Panc1 (cell line): ENCODE data around the gene WDR7. TPM values are rescaled to one million over a fixed set of nuclear protein-coding genes. Genes with fewer than 3 reads are reported as not detected.

ENCODE experiments used
- ATAC-seq: fragments of 200-7000 bp; cut with Tn5 transposase; 2 replicates; pipeline ENCODE4 v1.9.1; 2020; ENCODE audit warnings: mild to moderate bottlenecking, moderate library complexity
- BruUV-seq: library from RNA; stranded (reverse); fragments of 400-500 nt; replicated peaks from 2 replicates; lab custom pipeline; 2021; lab: Mats Ljungman, UMichigan
- CTCF ChIA-PET: fragments of 300-600 bp; sonication (Branson Sonifier 250); formaldehyde crosslinking; loops from one replicate; lab custom pipeline; 2022; ENCODE audit warnings: antibody characterized with exemption; lab: Charles Lee
- POLR2A ChIA-PET: fragments of 300-600 bp; sonication (Branson Sonifier 250); formaldehyde crosslinking; loops from one replicate; lab custom pipeline; 2022; ENCODE audit warnings: antibody characterized with exemption; lab: Charles Lee
- DNase-seq: peaks from one replicate; pipeline ENCODE4 v3.0.0-alpha.2; 2010; ENCODE audit warnings: low read depth, low spot score
- H3K27ac ChIP-seq: 2 replicates; pipeline ENCODE4 v1.5.1; 2011; ENCODE audit warnings: mild to moderate bottlenecking, low read length, inconsistent platforms
- H3K27me3 ChIP-seq: fragments of 200-500 bp; sonication (Bioruptor generic); 2 replicates; pipeline ENCODE4 v1.6.0; 2014; ENCODE audit warnings: low read length, inconsistent platforms; ENCODE audit not compliant: control insufficient read depth, insufficient read depth
- H3K36me3 ChIP-seq: fragments of 200-500 bp; sonication (Bioruptor generic); 2 replicates; pipeline ENCODE4 v1.5.1; 2014; ENCODE audit warnings: inconsistent platforms, mild to moderate bottlenecking, low read length, moderate library complexity; ENCODE audit not compliant: control insufficient read depth, insufficient read depth
- H3K4me1 ChIP-seq: 2 replicates; pipeline ENCODE4 v1.5.1; 2011; ENCODE audit warnings: inconsistent platforms, mild to moderate bottlenecking, low read length, moderate library complexity; ENCODE audit not compliant: control insufficient read depth, insufficient read depth
- H3K4me3 ChIP-seq, 2 experiments: 2 replicates each; pipeline ENCODE4 v1.5.1; 2011 to 2012; ENCODE audit warnings: low read depth in 2 of 2, low read length in 2 of 2, mild to moderate bottlenecking in 2 of 2, inconsistent platforms in 1 of 2, moderate library complexity in 1 of 2
- H3K9me3 ChIP-seq: fragments of 200-500 bp; sonication (Bioruptor generic); 2 replicates; pipeline ENCODE4 v1.5.1; 2014; ENCODE audit warnings: low read depth, mild to moderate bottlenecking, inconsistent platforms, low read length, moderate library complexity; ENCODE audit not compliant: control insufficient read depth, insufficient read depth
- POLR2AphosphoS5 ChIP-seq: IDR thresholded peaks from 2 replicates; pipeline ENCODE4 v1.6.1; 2012; ENCODE audit warnings: mild to moderate bottlenecking, low read depth, low read length, moderate library complexity
- SIN3A ChIP-seq: IDR thresholded peaks from 2 replicates; pipeline ENCODE4 v1.6.1; 2012; ENCODE audit warnings: low read depth, mild to moderate bottlenecking, low read length, moderate library complexity, borderline replicate concordance; ENCODE audit not compliant: insufficient read depth
- TCF7L2 ChIP-seq: IDR thresholded peaks from 2 replicates; pipeline ENCODE4 v1.6.1; 2011; ENCODE audit warnings: mild to moderate bottlenecking, low read depth, low read length, inconsistent platforms
- in situ Hi-C: cut with HindIII; loops from 2 replicates; pipeline ENCODE4 v1.10.0; 2016; ENCODE audit warnings: low sequenced_read_pairs, low pct_unique_long_range_greater_than_20kb
- intact Hi-C: fragments of 100-400 bp; cut with micrococcal nuclease; formaldehyde crosslinking; loops from one replicate; pipeline ENCODE4 v1.10.0; 2022; ENCODE audit not compliant: unreplicated experiment
- total RNA-seq: library from RNA; stranded (reverse); gene quantifications from one replicate; pipeline ENCODE4 v1.2.1, GENCODE V29; 2021; ENCODE audit not compliant: unreplicated experiment
- TF ChIP-seq, protein P1 (sequence below): fragments of 450-650 bp; IDR thresholded peaks from 2 replicates; pipeline ENCODE4 v1.5.1; 2017; ENCODE audit warnings: mild to moderate bottlenecking
- TF ChIP-seq, protein P2 (sequence below), 2 experiments: IDR thresholded peaks; 2 replicates each; pipeline ENCODE4 v1.6.1; 2011 to 2012; ENCODE audit warnings: low read depth in 2 of 2, control low read depth in 1 of 2, low read length in 1 of 2, mild to moderate bottlenecking in 1 of 2, moderate library complexity in 1 of 2; ENCODE audit not compliant: insufficient read depth in 1 of 2

The WDR7 gene
- total RNA-seq, 1 experiment from 2014 or later = 12.3 TPM

DNA sequence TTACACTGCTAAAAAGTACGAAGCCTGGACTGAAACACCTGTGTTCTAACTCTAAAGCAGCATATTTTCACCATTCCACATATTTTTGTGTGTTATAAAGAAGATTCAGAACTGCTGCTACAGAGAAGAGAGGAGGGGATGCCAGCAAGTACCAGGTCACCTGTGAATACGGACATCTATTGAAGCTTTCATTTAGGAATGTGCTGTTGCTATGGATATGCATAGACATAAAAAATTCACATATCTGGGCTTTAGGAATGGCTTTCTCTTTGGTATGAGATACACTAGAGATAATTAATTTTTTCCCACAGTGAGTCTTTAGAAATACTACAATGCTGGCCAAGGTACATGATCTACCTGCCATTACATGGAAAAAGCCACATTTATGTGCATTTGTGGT, 238.5 kb downstream of the WDR7 start:
- DNase-seq = no peak

DNA sequence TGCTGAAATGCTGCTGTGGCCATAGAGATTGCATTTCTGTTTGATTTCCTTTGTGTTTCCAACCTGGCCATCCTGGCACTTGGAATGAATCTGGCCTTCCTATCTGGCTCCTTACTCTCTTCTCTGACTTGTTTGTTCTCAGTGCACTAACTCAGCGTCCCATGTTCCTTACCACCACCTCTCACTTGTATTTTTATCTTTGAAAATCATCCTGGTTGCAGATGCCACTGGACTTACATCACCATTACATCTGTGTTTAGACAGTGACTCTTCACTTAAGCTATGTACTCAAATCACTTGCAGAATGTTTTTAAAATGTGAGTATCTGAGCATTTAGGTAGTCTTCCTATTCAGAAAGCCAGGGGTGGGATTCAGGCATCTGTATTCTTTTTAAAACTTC, 239.5 kb downstream of the WDR7 start:
- Histone ChIP-seq H3K4me1 (peaks cover 4% of the 10 kb centered on the region; the same call in 1 of the 2 replicates), H3K4me3 (no peak overlapping the region), H3K36me3 (no peaks in the 10 kb centered on the region; the same call in 1 of the 2 replicates), H3K27me3 (no peaks in the 10 kb centered on the region), H3K27ac (no peak overlapping the region), H3K9me3 (no peaks in the 10 kb centered on the region)
- intact Hi-C loops = no loop called here
- in situ Hi-C loops = no loop called here
- no TSS peak for BruUV-seq
- peak; percentile 80 for DNase-seq
- CTCF ChIA-PET = no interaction called here
- TF ChIP-seq, protein P1, sequence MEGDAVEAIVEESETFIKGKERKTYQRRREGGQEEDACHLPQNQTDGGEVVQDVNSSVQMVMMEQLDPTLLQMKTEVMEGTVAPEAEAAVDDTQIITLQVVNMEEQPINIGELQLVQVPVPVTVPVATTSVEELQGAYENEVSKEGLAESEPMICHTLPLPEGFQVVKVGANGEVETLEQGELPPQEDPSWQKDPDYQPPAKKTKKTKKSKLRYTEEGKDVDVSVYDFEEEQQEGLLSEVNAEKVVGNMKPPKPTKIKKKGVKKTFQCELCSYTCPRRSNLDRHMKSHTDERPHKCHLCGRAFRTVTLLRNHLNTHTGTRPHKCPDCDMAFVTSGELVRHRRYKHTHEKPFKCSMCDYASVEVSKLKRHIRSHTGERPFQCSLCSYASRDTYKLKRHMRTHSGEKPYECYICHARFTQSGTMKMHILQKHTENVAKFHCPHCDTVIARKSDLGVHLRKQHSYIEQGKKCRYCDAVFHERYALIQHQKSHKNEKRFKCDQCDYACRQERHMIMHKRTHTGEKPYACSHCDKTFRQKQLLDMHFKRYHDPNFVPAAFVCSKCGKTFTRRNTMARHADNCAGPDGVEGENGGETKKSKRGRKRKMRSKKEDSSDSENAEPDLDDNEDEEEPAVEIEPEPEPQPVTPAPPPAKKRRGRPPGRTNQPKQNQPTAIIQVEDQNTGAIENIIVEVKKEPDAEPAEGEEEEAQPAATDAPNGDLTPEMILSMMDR = no peak
- no peak for TF ChIP-seq SIN3A
- TF ChIP-seq, protein P2, sequence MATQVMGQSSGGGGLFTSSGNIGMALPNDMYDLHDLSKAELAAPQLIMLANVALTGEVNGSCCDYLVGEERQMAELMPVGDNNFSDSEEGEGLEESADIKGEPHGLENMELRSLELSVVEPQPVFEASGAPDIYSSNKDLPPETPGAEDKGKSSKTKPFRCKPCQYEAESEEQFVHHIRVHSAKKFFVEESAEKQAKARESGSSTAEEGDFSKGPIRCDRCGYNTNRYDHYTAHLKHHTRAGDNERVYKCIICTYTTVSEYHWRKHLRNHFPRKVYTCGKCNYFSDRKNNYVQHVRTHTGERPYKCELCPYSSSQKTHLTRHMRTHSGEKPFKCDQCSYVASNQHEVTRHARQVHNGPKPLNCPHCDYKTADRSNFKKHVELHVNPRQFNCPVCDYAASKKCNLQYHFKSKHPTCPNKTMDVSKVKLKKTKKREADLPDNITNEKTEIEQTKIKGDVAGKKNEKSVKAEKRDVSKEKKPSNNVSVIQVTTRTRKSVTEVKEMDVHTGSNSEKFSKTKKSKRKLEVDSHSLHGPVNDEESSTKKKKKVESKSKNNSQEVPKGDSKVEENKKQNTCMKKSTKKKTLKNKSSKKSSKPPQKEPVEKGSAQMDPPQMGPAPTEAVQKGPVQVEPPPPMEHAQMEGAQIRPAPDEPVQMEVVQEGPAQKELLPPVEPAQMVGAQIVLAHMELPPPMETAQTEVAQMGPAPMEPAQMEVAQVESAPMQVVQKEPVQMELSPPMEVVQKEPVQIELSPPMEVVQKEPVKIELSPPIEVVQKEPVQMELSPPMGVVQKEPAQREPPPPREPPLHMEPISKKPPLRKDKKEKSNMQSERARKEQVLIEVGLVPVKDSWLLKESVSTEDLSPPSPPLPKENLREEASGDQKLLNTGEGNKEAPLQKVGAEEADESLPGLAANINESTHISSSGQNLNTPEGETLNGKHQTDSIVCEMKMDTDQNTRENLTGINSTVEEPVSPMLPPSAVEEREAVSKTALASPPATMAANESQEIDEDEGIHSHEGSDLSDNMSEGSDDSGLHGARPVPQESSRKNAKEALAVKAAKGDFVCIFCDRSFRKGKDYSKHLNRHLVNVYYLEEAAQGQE (IDR thresholded peaks at IDR 0.05; ENCODE audit: insufficient read depth in 1 of 2, low read depth in 2 of 2, low read length in 1 of 2) = no peak
- peak; percentile 87 for ATAC-seq
- POLR2A ChIA-PET = no interaction called here

More for the DNA sequence above, 238.5 kb downstream of the WDR7 start:
- no peak for ATAC-seq
- Histone ChIP-seq H3K4me1 (peaks cover 4% of the 10 kb centered on the region; the same call in 1 of the 2 replicates), H3K27me3 (no peaks in the 10 kb centered on the region), H3K36me3 (no peaks in the 10 kb centered on the region), H3K4me3 (no peak overlapping the region), H3K27ac (no peak overlapping the region), H3K9me3 (no peaks in the 10 kb centered on the region)
- in situ Hi-C loops = no loop called here
- ChIA-PET CTCF (no interaction called here), POLR2A (no interaction called here)
- intact Hi-C loops = no loop called here
- TF ChIP-seq SIN3A (no peak), TCF7L2 (no peak), POLR2AphosphoS5 (no peak)
- TF ChIP-seq, protein P1 = no peak
- TF ChIP-seq, protein P2 (IDR thresholded peaks at IDR 0.05; ENCODE audit: insufficient read depth in 1 of 2, low read depth in 2 of 2, low read length in 1 of 2) = no peak
- no TSS peak for BruUV-seq
